DND-41 (cell line): ENCODE measurements around the gene RABGGTB.
"Not testable (repeated sequence)": the region's sequence is repeated elsewhere in the genome, so short reads cannot be mapped to it uniquely, and the experiment has no call there.

Experiments used
- EZH2 ChIP-seq: IDR thresholded peaks from 3 replicates; pipeline ENCODE4 v1.6.1; 2012; ENCODE audit warnings: borderline replicate concordance, low read depth, mild to moderate bottlenecking, moderate library complexity, low read length, inconsistent platforms; ENCODE audit not compliant: severe bottlenecking
- TF ChIP-seq, protein P1 (sequence below): IDR thresholded peaks from 2 replicates; pipeline ENCODE4 v1.5.1; 2012; ENCODE audit warnings: borderline replicate concordance, low read length, moderate library complexity, mild to moderate bottlenecking; ENCODE audit not compliant: poor library complexity, severe bottlenecking; ENCODE audit errors: extremely low read depth

GRCh38 chr1:75780183-75780582 lies 5.9 kb upstream of the RABGGTB start:
- not testable (repeated sequence) for TF ChIP-seq EZH2
- TF ChIP-seq, protein P1, sequence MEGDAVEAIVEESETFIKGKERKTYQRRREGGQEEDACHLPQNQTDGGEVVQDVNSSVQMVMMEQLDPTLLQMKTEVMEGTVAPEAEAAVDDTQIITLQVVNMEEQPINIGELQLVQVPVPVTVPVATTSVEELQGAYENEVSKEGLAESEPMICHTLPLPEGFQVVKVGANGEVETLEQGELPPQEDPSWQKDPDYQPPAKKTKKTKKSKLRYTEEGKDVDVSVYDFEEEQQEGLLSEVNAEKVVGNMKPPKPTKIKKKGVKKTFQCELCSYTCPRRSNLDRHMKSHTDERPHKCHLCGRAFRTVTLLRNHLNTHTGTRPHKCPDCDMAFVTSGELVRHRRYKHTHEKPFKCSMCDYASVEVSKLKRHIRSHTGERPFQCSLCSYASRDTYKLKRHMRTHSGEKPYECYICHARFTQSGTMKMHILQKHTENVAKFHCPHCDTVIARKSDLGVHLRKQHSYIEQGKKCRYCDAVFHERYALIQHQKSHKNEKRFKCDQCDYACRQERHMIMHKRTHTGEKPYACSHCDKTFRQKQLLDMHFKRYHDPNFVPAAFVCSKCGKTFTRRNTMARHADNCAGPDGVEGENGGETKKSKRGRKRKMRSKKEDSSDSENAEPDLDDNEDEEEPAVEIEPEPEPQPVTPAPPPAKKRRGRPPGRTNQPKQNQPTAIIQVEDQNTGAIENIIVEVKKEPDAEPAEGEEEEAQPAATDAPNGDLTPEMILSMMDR: not testable (repeated sequence)
